ENCODE measurements around the gene EIF2S2.
A peak's percentile ranks its signal among the peaks of the same experiment; 100 is the strongest.

The EIF2S2 gene

DNA sequence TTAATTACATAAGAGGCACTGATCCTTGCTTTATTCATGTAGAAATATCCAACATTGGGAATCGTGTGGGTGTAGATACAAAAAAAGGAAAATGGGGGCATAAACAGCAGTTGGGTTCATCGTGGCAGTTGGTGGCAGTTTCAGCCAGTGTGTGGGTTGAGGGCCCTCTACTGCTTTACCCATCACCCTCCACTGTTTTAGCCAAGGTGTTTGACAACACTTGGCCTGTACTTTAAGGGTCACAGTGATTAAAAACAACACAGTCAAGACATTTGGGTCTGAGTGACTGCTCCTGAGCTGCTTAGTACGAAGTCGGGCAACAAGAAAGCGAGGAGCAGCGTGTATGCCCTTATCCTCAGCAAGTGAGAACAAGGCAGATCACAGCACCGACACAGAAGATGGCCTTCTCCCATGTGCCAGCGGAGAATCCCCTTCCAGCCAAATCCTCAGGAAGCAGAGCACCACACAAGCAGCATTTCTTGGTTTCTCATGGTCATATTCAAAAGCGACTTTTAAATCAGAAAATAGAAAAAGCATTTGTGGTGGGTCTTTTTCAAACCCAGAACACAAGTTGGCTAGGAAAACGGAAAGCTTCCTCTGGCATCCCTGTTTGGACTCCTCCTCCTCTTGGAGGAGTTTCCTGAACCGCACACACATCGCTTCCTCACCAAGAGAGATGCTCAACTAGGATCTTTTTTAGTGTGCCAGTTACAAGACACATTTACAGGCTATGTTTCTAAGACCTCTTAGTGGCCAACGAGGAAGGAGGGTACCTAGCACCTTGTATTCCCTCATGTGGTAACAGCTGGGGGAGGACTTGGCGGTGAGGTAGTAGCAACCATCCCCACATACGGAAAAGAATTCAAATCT is 23.5 kb downstream of the EIF2S2 start:
- no peak for DNase-seq

DNA sequence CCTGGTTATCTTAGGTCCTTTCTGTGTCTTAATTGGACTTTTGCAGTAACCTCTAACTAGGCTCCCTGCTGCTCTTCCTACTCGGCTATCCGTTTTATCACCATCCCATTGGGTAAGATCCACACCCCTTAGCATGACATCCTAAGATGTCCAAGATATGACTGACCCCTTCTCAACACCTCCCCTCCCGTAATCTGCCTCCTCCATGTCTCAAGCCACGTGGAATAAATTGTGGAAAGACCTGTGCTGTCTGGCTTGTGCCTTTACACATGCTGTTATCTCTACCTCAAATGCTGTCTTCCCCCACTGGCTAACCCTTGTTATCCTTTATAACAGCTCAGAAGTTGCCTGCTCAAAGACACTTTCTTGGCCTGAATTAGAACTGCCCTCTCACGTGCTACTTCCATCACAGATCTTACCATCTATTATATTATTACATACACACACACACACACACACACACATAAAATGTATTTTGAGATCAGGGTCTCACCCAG is 26.5 kb downstream of the EIF2S2 start:
- DNase-seq, result no peak

DNA sequence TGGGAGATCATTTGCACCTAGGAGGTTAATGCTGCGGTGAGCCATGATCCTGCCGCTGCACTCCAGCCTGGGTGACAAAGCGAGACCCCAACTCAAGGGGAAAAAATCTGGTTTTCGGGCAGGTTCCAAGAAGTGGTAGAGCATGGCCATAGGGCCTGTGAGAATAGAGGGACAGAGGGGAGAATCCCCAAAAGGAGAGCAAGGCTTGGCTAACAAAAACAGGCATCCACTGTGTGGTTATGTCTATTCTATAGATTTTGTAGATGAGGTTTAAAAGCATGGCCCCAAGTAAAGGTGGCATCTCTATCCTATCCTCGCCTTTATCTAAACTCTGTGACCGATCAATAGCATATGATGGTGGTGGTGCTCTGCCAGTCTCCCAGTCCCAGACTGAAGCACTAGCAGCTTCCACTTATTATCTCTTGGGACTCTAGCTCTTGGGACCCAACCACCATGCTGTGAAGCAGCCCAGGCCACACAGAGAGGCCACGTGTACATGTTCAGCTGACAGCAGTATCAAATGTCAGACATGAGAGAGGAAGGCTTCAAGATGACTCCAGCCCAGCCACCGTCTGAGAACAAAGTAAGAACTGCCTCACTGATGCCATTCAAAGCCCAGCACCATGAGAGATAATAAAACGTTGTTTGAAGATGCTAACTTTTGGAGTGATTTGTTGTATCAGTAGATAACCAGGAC is 27.7 kb downstream of the EIF2S2 start:
- DNase-seq, result no peak

DNA sequence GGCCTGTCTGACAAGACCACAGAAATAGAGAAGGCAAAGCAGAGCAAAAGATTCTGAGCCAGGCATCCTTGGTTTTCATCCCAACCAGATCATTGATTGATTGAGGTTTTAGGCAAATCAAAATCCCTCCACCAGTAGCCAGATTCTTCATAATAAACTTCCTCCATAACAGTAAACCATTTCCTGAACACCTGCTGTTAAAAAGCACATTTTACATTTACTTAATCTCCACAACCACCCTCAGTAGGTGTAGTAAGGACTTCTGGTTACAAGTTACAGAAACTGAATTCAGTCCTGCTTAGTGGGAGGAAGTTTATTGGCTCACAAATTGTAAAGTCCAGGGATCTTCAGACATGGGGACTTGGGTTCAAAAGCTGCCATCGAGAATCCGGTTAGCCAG is 28.3 kb downstream of the EIF2S2 start:
- no peak for DNase-seq

DNA sequence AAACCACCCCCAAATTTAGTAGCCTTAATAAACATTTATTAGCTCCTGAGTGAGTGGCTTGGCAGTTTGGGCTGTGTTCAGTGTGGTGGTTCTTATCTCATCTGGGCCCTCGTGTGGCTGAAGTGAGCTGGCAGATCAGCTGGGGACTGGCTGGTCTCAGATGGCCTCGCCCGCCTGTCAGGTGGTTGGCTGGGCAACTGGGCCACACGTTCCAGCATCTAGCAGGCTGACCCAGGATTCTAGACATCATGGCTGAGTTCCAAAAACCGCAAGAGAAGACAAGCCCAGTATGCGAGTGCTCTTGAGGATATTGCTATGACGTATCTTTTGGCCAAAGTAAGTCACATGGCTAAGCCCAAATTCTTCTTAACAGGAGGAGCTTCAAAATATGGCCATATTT is 28.9 kb downstream of the EIF2S2 start:
- DNase-seq, result peak; percentile 60

DNA sequence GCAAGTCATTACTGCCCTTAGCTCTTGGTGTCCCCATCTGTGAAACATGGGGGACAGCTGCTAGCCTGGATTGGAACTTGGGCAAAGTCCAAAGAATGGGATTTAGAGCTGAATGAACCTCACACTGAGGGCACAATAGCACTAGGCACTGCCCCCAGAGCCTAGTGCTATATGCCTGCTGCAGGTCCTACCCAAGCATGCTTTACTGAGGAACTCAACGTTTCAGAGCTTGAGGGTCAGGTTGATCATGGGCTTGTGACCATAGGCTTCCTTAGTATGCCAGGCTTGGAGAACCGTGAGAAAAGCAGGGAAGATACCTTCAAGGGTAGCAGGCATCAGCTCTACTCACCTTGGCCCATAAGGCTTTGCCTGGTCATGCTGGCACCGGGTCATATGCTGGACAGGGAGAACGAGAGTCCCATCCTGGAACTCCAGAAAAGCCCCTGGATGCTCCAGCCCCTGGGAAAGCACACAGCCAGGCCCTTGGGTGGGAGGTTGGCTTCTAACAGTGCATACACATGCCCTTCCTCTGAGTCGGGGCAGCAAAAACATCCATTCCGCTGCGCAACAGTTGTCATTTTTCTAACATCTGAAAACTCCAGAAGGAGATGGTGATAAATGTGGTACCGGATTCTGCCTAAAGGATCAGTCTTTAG is 29.7 kb downstream of the EIF2S2 start:
- DNase-seq, result no peak

DNA sequence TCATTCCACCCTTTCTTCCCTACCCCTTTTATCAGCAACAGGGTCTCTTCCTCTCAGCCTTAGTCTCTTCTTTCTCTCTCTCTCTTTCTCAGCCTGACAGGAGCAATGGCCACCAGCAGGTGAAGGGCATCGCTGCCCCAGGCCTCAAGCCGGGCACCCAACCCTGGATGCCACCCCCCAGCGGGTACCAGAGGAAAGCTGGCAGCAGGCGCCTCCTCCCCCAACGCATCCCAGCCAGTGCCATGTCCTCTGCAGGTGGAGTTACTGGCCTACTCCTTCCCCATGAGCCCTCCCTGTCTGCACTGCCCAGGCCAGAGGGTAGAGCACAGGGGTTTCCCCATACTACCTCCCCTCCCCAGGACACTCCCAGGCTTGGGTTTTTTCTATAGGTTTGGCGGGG is 32.2 kb downstream of the EIF2S2 start:
- no peak for DNase-seq

DNA sequence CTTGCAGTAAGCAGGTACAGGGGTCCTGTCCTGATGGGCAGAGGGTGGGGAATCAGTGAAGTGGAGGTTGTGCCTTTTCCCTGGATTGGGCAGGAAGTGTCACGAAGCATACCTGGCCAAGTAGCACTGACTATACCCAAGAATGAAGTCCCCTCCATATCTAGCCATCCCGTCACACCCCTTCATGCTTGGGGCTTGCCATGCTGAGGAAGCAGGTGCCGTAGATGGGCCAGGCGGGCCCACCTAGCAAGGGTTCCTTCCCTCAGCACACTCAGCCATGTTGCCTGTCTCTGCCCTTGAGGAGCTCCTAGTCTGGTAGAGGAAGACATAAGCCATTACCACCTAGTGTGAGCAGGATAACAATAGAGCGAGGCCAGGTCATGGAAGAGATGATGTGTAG is 33.5 kb downstream of the EIF2S2 start:
- DNase-seq, result no peak

DNA sequence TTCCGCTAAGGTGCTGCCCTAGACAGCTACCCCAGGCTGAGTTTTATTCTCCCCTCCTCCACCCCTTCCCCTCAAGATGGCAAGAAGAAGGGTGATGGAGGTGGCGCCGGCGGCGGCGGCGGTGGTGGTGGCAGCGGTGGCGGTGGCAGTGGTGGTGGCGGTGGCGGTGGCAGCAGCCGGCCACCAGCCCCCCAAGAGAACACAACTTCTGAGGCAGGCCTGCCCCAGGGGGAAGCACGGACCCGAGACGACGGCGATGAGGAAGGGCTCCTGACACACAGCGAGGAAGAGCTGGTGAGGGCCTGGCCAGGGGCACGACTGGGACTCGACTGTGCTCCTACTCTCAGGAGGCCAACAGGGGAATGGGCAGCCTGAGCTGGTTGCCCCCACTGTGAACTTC is 35.1 kb downstream of the EIF2S2 start:
- DNase-seq, result no peak

DNA sequence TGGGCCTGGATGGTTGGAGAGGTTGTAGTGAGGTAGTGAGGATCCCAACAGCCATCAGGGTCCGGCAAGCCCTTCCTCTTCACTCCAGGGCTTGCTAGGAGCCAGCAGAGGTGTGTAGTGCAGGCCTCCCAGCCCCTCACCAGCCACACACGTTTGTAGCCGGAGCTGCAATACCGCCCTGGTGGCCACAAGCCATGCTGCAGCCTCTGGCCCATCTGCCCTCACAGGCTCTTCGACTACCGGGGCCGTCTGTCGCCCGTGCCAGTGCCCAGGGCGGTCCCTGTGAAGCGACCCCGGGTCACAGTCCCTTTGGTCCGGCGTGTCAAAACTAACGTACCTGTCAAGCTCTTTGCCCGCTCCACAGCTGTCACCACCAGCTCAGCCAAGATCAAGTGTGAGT is 36.4 kb downstream of the EIF2S2 start:
- no peak for DNase-seq

DNA sequence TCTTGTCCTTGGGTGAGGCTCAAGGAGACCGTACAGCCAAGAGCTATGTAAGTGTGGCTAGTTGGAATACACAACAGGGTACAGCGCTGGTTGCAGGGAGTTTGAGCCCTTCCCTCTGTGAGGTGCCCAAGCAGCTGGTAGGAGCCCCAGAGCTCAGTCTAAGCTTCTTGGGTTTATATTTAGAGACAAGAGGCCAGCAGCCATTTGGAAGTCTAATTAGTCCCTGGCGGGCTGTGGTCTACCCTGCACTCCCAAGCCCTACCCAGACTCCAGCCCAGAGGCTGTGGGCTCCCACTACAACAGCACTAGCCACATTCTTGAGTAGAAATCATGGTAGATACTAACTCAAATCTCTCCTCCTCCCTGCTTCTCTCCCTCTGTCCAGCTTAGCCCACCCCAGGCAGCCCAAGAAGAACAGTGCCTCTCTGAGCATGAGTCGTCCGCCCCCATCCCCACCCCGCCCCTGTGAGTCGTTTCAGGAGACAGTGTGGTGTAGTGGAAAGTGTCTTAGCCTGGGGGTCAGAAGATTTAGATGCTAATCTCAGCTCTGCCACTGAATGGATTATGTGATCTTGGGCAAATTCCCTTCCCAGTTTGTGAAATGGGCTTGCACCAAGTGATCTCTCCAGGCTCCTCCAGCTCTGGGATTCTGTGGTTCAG is 37.8 kb downstream of the EIF2S2 start:
- peak; percentile 56 for DNase-seq

DNA sequence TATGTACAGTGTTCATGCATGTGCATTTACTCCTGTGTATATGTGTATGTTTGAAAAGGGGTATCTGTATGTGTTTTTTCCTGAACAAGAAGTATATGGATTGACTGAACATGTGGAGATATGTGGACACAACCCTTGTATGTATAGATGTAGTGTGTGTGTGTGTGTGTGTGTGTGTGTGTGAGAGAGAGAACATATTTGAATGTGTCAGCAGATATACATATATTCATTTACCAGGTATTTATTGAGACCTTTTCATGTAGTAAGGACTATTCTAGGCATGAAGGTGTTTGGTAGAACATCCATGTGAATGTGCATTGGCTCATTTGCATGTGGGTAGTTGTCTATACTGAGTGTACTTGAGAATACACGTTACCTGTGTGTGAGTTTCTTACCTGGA is 39.3 kb downstream of the EIF2S2 start:
- DNase-seq, result no peak

DNA sequence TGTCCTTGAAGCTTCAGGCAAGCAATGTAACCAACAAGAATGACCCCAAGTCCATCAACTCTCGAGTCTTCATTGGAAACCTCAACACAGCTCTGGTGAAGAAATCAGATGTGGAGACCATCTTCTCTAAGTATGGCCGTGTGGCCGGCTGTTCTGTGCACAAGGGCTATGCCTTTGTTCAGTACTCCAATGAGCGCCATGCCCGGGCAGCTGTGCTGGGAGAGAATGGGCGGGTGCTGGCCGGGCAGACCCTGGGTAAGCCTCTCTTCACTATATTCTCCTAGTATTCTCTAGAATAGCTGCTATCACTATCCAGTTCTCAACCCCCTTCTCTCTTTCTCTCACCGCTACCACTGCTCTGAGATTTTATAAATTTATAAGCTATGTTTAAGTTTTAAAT is 40.0 kb downstream of the EIF2S2 start:
- no peak for DNase-seq

DNA sequence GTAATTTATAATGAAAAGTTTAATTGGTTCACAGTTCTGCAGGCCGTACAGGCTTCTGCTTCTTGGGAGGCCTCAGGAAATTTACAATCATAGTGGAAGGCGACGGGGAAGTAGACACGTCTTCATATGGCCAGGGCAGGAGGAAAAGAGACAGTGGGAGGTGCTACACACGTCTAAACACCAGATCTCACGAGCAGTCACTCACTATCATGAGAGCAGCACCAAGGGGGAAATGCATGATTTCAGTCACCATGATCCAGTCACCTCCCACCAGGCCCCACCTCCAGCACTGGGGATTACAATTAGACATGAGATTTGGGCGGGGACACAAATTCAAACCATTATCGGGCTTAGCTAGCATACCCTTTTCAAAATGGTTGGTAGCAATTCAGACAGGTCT is 41.2 kb downstream of the EIF2S2 start:
- DNase-seq, result no peak

DNA sequence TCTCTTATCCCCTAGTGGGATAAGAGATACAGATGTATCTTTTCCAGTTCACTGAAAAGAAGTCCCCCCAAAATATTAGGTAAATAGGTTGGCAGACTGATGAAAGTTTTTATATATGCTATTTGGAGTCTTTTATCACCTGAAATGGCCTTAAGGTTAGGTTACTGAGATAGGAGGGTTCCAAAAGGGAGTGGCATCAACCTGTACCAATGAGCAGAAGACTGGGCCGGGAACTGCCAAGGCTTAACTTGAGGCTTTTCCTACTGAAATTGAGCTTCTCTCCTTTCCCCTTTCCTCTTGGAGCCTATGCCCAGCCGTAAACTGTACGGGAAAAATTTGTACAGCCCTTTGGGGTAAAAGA is 42.0 kb downstream of the EIF2S2 start:
- DNase-seq, result no peak

DNA sequence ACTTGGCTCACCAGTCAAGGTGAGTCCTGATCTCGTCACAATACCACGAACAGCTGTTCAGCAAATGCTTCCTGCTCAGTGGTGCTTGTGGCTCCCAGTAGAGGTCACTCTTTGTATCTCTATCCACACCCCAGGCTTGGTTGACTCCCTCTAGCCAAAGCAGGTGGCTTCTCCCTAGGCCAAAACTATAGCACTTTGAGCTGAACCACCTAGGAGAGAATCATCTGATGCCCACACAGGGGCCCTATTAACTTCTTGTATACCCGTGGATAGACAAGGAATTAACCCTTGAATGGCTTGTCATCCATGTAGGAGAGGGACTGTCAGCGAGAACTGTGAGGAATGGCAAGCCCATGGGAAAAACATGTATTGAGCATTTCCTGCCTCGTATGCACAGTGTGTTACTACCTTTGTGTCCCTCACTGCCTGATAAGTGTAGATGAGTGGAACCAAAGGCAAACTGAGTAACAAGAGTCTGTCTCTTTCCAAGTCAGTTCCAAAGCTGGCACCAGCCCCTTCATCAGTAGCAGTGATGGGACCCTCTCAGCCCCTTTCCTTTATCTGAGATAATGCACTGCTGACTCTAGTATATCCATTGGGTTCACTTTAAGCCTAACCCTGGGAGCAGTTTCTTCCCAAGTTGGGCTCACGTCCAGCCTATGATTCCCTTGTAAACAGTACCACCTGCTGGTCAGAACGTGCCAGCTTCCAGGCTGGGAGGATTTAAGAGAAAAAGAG is 42.5 kb downstream of the EIF2S2 start:
- peak; percentile 81 for DNase-seq

DNA sequence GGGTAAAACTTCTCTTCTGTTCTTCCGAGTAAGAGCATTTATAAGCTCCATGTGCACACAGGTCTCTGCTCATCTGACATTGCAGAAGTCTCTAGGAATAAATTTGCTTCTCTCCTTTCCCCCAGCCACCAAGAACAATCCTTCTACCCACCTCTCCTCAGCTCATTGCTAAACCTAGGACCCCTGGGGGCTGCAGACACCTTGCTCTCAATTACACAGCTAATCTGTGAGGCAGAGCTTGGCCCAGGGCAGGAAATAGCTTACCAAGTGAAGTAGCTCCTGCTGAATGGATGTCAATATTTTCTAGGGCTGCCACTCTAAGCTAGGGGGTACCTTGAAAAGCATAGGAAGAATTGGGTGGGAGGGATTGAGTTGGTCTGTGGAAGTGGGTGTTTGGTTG is 44.0 kb downstream of the EIF2S2 start:
- DNase-seq, result no peak

DNA sequence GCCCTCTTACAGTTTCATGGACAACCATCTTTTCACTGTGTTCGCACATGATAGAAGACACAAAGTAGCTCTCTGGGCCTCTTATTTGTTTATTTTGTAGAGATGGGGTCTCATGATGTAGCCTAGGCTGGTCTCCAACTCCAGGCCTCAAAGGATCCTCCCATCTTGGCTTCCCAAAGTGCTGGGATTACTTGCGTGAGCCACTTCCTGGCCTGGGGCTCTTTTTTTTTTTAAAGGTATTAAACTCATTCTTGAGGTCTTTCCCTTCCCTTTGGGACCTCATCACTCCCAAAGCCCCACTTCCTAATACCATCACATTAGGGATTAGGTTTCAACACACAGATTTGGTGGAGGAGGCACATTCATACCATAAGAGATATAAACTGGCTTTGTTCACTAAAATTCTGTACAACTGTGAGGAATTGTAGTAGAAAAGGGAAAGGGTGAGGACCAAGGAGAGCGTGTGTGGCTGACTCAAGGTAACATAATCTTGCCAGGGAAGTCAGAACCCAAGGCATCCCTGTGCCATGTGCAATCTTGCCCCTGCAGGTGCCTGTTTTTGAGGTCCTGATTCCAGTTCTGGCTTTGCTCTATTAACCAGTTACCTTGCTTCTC is 45.5 kb downstream of the EIF2S2 start:
- peak; percentile 79 for DNase-seq

DNA sequence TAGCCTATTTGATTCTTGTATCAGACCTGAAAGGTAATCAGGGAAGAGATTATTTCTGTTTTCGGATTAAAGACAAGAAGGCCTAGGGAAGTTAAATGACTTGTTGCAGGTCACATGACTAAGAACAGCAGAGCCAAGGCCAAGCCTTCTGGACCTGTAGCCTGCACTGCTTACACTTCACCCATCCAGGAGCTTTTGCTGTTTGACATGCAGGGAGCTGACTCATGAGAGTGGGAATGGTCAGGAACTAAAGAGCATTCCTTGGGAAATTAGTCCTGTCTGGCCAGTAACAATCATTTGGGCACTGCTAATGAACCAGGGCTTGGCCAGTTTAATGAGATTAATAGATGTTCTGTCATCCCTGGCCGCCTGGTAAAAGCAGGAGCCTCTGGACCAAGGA is 46.8 kb downstream of the EIF2S2 start:
- peak; percentile 81 for DNase-seq

DNA sequence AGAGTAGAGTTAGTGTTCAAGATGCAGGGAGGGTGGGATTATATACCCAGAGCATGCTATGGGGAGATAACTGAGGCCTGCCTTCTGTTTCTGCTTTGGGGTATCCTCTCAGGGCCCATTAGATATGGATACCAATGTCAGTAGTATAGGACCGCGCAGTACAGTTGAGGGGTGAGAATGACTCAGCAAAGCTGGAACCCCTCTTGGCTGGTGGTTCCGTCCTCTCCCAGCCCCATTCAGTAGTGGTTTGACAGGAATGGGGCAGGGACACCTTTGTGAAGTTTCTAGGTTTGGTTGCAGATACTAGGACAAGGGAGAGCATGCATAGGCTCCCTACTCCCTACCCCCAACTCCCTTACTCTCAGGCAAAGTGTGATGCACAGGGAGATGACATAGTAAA is 47.8 kb downstream of the EIF2S2 start:
- DNase-seq, result no peak

DNA sequence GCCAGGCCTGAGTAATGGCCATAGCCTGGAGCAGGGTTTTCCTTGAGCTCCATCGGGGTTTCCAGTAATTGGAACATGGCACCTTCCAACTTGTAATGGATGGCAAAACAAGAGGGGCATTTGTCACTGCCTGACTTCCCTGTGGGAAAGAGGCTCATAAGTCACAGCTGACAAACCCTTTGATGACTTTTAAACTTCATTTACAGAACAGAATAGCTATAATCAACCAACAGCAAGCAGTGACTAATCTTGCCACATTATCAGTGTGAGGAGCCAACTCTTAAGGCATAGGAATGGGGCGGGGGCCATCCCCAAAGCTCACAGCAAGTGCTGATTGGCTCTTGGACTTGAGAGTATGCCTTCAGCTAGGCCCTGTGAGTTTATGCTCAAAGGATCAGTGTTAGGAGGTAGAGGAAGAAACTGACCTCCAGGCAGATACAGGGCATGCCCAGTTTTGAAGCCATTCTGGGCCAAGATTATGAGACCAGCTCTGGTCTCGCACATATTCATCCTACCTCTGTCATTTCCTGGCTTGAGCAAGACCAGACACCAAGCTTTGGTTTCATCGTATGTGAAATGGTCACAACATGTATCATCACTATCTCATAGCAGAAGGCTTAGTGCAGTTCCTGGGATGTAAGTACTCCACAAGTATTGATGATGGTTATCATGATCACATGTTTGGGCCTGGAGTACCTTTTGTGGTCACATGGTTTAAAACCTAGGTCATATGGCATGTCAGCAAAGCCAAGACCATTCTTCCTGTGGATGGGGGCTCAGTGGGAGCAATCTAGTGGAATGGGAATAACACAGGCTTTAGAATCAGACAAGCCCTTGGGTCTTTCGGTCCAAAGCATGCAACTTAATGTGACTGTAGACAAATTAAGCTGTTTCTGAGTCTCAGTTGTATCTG is 49.2 kb downstream of the EIF2S2 start:
- DNase-seq, result peak; percentile 48
